Endothelial cell of umbilical vein (primary cell): ENCODE data around the gene CCDC9B.

Source experiments
- EZH2 ChIP-seq: IDR thresholded peaks from 2 replicates; pipeline ENCODE4 v1.6.1; 2012; ENCODE audit warnings: borderline replicate concordance, low read depth, mild to moderate bottlenecking, moderate library complexity, low read length, inconsistent platforms; ENCODE audit not compliant: severe bottlenecking
- FOS ChIP-seq: IDR thresholded peaks from 2 replicates; pipeline ENCODE4 v1.6.1; 2011; ENCODE audit warnings: mild to moderate bottlenecking, low read length, moderate library complexity, borderline replicate concordance; ENCODE audit not compliant: insufficient read depth
- GATA2 ChIP-seq: IDR thresholded peaks from 2 replicates; pipeline ENCODE4 v1.7.0; 2011; ENCODE audit warnings: low read depth, mild to moderate bottlenecking, moderate library complexity, mixed read lengths, low read length; ENCODE audit not compliant: insufficient read length, insufficient read depth
- POLR2A ChIP-seq: IDR thresholded peaks from 2 replicates; pipeline ENCODE4 v1.6.1; 2012; ENCODE audit warnings: low read depth, mild to moderate bottlenecking, control low read depth, low read length
- TF ChIP-seq, protein P1 (sequence below), 2 donors: IDR thresholded peaks; 1 replicate in 1 of 2; 2 replicates in 1 of 2; pipeline ENCODE4 v1.5.1; 2011; ENCODE audit warnings: low read length in 2 of 2, mild to moderate bottlenecking in 2 of 2, moderate library complexity in 2 of 2, control low read depth in 1 of 2, inconsistent platforms in 1 of 2, low read depth in 1 of 2; ENCODE audit not compliant: insufficient read depth in 1 of 2; ENCODE audit errors: extremely low read depth in 1 of 2
- TF ChIP-seq, protein P2 (sequence below): IDR thresholded peaks from 2 replicates; pipeline ENCODE4 v1.6.1; 2011; ENCODE audit not compliant: insufficient read depth, insufficient read length

DNA sequence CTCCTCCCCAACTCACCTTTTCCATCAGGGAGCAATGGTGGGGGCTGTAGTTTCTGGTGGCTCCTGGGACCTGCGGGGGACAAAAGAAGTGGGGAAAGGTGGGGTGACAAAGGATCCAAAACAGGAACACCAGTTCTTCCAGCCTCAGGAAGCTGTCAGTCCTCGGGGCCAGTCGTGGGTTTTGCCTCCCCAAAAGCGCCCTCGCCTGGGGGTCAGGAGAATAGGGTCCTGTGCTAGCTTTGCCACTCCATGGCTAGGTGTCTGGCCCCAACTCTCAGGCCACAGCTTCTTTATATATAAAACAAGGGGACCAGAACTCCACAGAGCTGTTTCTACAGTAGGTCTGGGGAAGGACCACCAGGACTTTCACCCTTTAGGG, 4.0 kb downstream of the CCDC9B start:
- TF ChIP-seq FOS = no peak
- no peak for TF ChIP-seq GATA2
- TF ChIP-seq POLR2A = no peak
- TF ChIP-seq, protein P1, sequence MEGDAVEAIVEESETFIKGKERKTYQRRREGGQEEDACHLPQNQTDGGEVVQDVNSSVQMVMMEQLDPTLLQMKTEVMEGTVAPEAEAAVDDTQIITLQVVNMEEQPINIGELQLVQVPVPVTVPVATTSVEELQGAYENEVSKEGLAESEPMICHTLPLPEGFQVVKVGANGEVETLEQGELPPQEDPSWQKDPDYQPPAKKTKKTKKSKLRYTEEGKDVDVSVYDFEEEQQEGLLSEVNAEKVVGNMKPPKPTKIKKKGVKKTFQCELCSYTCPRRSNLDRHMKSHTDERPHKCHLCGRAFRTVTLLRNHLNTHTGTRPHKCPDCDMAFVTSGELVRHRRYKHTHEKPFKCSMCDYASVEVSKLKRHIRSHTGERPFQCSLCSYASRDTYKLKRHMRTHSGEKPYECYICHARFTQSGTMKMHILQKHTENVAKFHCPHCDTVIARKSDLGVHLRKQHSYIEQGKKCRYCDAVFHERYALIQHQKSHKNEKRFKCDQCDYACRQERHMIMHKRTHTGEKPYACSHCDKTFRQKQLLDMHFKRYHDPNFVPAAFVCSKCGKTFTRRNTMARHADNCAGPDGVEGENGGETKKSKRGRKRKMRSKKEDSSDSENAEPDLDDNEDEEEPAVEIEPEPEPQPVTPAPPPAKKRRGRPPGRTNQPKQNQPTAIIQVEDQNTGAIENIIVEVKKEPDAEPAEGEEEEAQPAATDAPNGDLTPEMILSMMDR (IDR thresholded peaks at IDR 0.05; ENCODE audit: extremely low read depth in 1 of 2, insufficient read depth in 1 of 2, low read depth in 1 of 2, low read length in 2 of 2) = no peak
- TF ChIP-seq EZH2 = no peak
- TF ChIP-seq, protein P2, sequence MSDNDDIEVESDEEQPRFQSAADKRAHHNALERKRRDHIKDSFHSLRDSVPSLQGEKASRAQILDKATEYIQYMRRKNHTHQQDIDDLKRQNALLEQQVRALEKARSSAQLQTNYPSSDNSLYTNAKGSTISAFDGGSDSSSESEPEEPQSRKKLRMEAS = no peak
